GM20431 (cell line): ENCODE measurements around the gene PHF23.

ENCODE experiments used
- in situ Hi-C: fragments of 300-500 bp; cut with MseI, MboI; formaldehyde crosslinking; loops from one replicate; pipeline ENCODE4 v1.15.0; 2020; ENCODE audit warnings: low sequenced_read_pairs; ENCODE audit not compliant: unreplicated experiment

PHF23 gene

GRCh38 chr17:7241090-7241733 is 2.0 kb upstream of the PHF23 start:
- in situ Hi-C loops, result no loop called here

DNA sequence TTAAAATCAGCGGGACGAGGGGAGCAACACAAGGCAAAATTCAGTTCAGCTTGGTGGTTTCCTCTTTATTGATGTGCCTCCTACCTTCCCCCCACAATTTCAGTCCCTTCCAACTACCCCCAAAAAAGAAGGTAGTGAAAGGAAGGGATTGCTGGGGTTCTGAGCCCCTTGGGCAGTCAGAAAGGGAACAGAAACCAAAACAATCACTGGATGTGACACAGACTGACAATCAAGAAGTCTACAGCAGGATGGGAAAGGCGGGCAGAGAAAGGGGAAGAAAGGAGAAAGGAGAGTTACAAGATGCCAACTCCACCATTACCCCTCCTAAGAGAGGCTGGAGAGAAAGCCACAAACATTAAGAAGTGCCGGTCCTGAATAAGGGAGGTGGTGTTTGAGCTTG is 1.1 kb upstream of the PHF23 start:
- in situ Hi-C loops, result no loop called here

GRCh38 chr17:7238420-7239090 is 702 bp downstream of the PHF23 start:
- in situ Hi-C loops, result no loop called here

DNA sequence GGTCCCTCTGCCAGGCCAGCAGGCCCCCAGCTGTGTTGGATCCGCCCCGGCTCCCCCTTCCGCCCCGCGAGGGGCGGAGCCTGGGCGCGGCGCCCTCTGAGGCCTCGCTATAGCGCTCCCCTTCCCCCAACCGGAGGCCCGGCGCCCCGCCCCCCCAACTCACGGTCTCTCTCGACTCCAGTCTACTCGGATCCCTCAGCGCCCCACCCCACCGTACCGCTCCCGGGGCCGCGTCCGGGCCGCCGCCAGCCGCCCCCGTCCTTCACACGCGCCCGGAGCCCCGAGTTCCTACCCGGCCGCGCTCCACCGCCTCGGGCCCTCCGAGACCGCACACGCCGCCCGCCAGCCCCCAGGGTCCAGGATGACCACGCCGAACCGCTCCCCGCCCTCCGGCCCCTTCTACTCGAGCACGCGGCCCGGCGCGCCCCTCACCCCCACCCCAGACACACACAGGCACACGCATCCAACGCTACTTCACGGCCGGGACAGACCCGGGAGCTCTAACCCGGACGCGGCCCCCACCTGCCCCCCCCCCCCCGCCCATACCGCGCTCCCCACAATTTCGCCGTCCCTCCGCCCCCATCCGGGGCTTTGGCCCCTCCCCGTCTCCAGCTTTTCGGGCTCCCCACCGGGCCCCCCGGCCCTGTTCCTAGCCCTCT is 1.4 kb downstream of the PHF23 start:
- in situ Hi-C loops, result no loop called here

GRCh38 chr17:7237266-7237760 is 1.9 kb downstream of the PHF23 start:
- in situ Hi-C loops, result no loop called here

DNA sequence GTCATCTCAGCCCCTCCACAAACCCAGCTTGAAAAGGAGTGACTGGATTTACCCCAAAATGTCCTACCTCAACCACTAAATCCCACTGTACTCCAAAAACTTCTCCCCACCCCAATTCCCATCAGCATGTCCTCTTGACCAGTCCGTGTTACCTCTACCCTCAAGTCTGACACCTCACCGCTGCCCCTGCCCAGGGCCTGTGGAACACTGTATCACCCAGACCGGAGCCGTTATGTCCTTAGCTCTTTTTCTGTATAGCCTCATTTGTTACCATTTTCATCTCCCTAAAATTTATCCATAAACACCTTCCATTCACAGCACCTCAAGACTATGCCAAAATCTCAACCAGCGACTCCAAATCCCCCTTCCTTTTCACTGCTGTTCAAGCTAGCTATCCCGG is 2.4 kb downstream of the PHF23 start:
- in situ Hi-C loops, result no loop called here

DNA sequence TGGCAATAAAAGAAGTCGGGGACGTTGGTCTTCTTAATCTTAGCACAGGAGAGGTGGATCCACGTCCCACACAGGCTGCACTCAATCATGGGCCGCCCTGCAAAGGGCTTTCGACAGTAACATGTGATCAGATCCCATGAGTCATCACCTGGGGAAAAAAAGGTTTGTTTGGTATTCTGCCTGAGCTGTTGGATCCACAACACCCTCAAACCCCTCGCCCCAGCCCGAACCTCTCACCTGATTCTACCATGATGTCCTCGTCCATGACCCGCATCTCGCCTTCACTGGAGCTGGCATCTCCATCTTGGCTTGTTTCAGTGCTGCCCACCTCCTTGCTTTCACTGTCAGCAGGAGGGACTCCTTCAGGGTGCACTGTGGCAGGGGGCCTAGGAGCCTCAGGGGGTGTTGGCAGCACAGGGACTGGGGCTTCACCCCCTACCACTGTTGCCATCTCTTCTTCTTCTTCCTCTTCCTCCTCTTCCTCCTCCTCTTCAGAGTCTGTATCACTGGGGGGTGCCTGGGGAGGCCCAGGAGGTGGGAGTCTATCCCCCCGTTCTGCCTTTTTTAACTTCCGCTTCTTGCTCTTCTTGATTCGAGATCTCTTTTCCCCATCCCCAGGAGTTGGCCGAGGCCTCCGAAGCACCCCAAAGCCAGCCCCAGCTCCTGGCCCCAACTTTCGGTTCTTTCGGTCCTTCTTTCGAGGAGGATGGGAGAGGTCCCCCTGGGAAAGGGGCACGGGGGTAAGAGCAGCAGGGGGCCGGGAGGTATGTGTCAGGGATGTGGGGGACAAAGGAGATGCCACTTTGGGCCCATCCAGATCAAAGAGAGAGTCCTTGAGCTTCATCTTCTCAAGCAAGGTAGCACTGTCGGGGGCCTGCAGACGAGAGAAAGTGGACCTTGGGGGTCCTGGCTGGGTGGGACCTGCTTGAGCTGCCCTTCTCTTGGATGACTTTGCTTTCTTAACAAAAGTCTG is 3.3 kb downstream of the PHF23 start:
- in situ Hi-C loops, result no loop called here

GRCh38 chr17:7234083-7234951 is 4.9 kb downstream of the PHF23 start, which contains the start of gene DVL2:
DVL2 (minus strand) TSS chr17:7234517; CDS start chr17:7234262, 255 bp downstream.
- in situ Hi-C loops, result no loop called here

DNA sequence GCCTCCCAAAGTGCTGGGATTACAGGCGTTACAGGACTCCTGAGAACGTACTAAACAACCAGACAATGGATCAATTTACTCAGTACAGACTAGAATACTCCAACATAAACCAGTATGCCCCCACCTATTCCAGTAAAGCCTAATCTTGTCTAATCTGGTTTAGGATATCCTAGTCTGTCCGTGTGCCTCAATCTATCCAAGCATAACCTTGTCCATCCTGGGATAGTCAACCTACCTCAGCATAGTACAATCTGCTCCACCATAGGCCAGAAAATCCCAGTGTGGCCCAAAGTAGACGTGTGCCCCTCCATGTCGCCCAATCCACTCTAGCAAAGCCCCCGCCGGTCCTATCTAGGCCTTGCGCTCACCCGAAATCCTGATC is 5.6 kb downstream of the PHF23 start:
- in situ Hi-C loops, result no loop called here

- in situ Hi-C loops, result no loop called here
These were observed 7.1 kb downstream of the PHF23 start for GRCh38 chr17:7232114-7232513.

DNA sequence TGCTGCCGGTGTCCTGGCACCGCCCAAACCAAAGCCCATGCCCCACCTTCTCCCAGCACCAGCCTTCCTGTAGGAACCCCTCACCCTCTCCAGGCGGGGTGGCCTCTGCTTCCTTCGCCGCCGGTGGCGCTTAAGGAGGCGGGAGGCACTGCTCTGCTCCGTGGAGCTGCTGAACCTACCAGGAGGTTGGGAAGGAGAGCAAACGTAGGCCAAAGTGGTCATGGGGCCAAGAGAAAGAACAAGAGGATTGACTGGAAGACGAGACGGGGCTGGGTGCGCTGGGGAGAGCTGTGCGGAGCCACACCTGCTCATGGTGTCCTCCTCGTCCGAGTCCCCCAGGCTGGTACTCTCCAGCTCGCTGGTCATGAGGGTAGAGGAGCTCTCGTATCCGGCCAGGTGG is 9.8 kb downstream of the PHF23 start:
- in situ Hi-C loops, result no loop called here

DNA sequence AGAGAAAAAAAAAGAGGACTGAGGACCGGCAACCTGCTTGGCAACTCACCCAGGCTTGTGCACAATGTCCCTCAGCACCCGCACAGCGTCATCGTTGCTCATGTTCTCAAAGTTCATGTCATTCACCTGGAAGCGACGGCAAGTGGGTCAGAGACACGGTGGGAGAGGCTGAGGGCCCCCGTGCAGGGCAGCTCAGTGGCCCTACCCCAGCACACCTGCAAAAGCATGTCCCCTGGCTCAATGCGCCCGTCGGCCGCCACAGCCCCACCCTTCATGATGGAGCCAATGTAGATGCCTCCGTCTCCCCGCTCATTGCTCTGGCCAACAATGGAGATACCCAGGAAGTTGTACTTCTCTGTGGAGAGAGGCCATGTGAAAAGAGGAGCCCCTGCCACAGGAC is 10.3 kb downstream of the PHF23 start:
- in situ Hi-C loops, result no loop called here

GRCh38 chr17:7226721-7227710 is 12.2 kb downstream of the PHF23 start:
- in situ Hi-C loops, result no loop called here

- in situ Hi-C loops, result no loop called here
These were observed 13.4 kb downstream of the PHF23 start for GRCh38 chr17:7225711-7226331.

DNA sequence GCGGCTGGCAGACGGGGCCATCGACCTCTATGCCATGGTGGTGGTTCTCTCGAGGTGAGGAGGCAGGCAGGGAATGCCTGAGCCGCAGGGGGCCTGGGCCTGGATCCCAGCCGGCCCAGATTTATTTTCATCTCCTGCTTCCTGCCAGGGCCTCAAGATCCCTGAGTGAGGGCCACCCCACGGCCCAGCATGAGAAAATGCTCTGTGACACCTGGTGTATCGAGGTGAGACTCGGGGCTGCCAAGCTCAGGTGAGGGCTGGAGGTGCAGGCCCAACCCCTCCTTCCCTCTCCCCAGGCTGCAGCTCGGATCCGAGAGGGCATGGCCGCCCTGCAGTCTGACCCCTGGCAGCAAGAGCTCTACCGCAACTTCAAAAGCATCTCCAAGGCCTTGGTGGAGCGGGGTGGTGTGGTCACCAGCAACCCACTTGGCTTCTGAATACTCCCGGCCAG is 14.6 kb downstream of the PHF23 start:
- in situ Hi-C loops, result no loop called here

DNA sequence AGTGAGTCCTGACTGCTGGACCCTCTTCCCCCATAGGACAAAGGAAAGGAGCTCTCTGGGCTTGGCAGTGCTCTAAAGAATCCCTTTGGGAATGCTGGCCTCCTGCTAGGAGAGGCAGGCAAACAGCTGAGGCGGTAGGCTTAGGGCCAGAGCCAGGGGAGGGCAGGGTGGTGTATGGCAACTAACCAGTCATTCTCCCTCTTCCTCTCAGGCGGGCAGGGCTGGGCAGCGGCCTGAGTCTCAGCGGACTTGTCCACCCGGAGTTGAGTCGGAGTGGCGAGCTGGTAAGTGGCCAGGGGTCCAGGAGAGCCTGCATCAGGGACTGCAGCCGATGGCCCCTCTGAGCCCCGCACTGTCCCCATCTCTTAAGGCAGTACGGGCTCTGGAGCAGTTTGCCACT is 15.1 kb downstream of the PHF23 start:
- in situ Hi-C loops, result no loop called here

DNA sequence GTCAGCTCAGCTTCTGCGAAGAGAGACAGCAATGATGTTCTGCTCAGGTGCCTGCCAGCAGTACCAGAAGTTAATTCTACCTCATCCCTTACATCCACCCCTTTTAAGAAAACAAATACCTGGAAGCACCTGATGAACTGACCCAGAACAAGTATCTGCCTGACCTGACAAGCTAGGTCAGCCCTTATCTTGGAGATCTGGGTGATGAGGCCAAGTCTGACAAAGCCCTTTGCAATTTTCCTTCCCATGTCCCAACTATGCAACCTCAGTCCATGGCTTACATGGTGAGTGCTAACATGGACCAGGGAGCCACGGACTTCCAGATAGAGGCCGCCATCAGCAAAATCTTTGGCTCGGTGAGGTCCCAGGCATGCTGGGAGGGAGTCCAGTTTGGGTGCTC is 15.9 kb downstream of the PHF23 start:
- in situ Hi-C loops, result no loop called here

DNA sequence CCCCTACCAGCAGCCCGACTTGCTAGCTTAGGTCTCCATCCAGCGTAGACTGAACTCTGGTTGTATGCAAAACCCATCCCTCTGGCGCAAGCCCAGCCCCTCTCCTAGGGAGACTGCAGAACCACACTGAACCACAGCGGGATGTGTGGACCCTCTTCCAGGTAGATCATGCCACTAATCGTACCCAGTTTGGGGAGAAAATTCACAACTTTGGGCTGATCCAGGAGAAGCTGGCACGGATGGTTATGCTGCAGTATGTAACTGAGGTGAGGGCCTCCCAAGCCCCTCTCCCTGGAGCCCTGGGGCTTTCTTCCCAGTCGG is 16.3 kb downstream of the PHF23 start:
- in situ Hi-C loops, result no loop called here
